Astrocyte of the spinal cord (primary cell): ENCODE measurements around the gene UPF1.

Experiments used
- DNase-seq: peaks from one replicate; pipeline ENCODE4 v3.0.0; 2011; ENCODE audit warnings: low read depth, low spot score
- H3K4me3 ChIP-seq: 2 replicates; pipeline ENCODE4 v1.5.1; 2011; ENCODE audit warnings: low read depth, mild to moderate bottlenecking, low read length, moderate library complexity
- CTCF ChIP-seq: IDR thresholded peaks from 2 replicates; pipeline ENCODE4 v1.5.1; 2012; ENCODE audit warnings: low read depth, mild to moderate bottlenecking, low read length, inconsistent platforms
- in situ Hi-C: cut with HindIII; loops from 2 replicates; pipeline ENCODE4 v1.10.0; 2017; ENCODE audit warnings: low sequenced_read_pairs

The UPF1 gene

GRCh38 chr19:18834644-18834984 is 2.9 kb downstream of the UPF1 start:
- no peak for TF ChIP-seq CTCF
- DNase-seq = no peak
- in situ Hi-C loops = no loop called here
- H3K4me3 ChIP-seq = no peak overlapping the region

- DNase-seq = no peak
- in situ Hi-C loops = no loop called here
- TF ChIP-seq CTCF = no peak
- H3K4me3 ChIP-seq = no peak overlapping the region
These were observed 7.9 kb downstream of the UPF1 start for GRCh38 chr19:18839465-18840287.

GRCh38 chr19:18840288-18841267 is 8.8 kb downstream of the UPF1 start:
- in situ Hi-C loops = no loop called here
- no peak for DNase-seq
- no peak overlapping the region for H3K4me3 ChIP-seq
- no peak for TF ChIP-seq CTCF

GRCh38 chr19:18841400-18841799 is 9.6 kb downstream of the UPF1 start:
- in situ Hi-C loops = no loop called here
- no peak for DNase-seq
- no peak for TF ChIP-seq CTCF
- no peak overlapping the region for H3K4me3 ChIP-seq

GRCh38 chr19:18842166-18842565 is 10.4 kb downstream of the UPF1 start:
- in situ Hi-C loops = no loop called here
- TF ChIP-seq CTCF = no peak
- no peak overlapping the region for H3K4me3 ChIP-seq
- DNase-seq = no peak

- no peak overlapping the region for H3K4me3 ChIP-seq
- no peak for TF ChIP-seq CTCF
- in situ Hi-C loops = no loop called here
- DNase-seq = peak; percentile 32
These were observed 12.2 kb downstream of the UPF1 start for GRCh38 chr19:18843960-18844359.
